Stimulated activated CD4-positive, alpha-beta T cell treated with anti-CD3 and anti-CD28 coated beads, Interleukin-2, amount 100 ng/mL, for 4 hours (primary cell): ENCODE measurements around the gene ZNF292.
"Not testable (repeated sequence)": the region's sequence is repeated elsewhere in the genome, so short reads cannot be mapped to it uniquely, and the experiment has no call there.

Experiments used
- DNase-seq: peaks from one replicate; pipeline ENCODE4 v3.0.0-alpha.2; 2020; ENCODE audit warnings: low read depth

Gene ZNF292

DNA sequence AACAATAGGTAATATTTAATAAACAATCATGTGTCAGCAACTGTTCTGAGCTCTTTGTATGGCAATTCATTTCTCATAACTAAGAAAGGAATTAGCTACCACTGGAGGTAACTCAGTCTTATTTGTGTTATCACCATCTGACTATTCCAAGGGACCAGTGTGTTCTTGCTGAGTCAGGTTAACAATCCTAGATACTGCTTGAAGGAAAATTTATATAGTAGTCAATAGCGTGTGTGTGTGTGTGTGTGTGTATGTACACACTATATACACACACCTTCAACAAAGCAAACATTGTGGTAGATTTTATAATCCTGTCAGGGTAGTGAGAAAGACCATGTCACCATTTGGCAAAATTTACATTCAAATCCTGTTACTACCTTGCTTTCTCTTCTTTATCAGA is 121.3 kb downstream of the ZNF292 start:
- DNase-seq, result no peak

DNA sequence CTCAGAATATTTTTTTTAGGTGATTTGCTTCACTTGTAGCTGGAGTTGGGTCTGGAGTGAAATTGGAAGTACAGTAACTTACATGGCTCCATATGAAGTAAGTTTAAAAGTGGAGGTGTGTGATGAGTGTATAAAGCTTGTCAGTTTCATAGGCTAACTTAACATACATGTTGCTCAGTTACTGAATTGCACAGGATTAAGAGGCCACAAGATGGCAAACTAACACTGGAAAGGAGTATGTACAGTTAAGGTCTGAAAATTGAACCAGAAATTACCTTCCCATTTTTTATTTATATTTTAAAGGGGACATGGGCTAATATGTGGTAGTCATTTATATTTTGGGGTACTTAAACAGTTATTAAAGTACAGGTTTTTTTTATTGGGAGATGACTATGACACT is 121.8 kb downstream of the ZNF292 start:
- no peak for DNase-seq

GRCh38 chr6:87279196-87279595 is 123.8 kb downstream of the ZNF292 start:
- DNase-seq, result no peak

- no peak for DNase-seq
Observed at GRCh38 chr6:87281426-87281825, 126.1 kb downstream of the ZNF292 start.

DNA sequence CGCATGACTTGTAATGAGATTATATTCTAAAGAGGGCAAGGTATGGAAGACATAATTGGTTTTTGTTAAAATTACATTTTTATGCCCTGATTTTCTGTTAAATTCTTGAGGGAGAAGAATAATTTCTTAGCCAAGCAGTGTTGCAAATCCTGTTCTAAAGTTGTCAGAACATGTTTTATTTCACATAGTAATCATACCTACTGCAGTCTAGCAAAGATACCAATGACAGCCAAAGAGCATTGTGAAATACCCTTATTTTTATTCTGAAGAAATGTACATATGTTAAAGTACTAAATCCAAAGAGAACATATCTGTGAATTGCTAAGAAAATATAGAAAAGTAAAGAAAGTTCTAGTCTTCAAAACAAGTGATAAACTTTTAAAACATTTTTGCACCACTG is 127.4 kb downstream of the ZNF292 start:
- DNase-seq, result no peak

DNA sequence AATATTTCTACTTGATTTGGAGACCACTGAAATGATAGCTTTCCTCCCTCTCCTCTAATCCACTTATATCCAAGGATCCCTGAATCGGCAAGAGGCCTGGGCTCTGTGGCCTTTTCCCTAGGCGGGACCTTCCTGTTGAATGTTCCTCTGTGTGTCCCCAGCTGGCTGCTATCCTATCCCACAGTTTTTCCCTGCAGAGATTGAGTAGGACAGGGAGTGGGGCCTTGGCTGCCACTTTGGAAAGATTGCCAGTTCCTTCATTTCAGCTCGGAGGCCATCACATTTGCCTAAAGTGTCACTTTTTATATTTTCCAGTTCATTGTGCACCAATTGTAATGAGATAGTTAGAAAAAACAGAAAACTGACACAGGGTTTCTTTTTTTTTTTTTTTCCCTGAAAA is 128.1 kb downstream of the ZNF292 start:
- no peak for DNase-seq

GRCh38 chr6:87287251-87287650 is 131.9 kb downstream of the ZNF292 start:
- no peak for DNase-seq

- DNase-seq, result no peak
Observed at GRCh38 chr6:87289571-87289970, 134.2 kb downstream of the ZNF292 start.

GRCh38 chr6:87291883-87292282 is 136.5 kb downstream of the ZNF292 start:
- no peak for DNase-seq

- no peak for DNase-seq
Observed at GRCh38 chr6:87293526-87293925, 138.2 kb downstream of the ZNF292 start.

GRCh38 chr6:87297119-87297518 is 141.8 kb downstream of the ZNF292 start:
- DNase-seq, result no peak

GRCh38 chr6:87301277-87301676 is 145.9 kb downstream of the ZNF292 start:
- not testable (repeated sequence) for DNase-seq

DNA sequence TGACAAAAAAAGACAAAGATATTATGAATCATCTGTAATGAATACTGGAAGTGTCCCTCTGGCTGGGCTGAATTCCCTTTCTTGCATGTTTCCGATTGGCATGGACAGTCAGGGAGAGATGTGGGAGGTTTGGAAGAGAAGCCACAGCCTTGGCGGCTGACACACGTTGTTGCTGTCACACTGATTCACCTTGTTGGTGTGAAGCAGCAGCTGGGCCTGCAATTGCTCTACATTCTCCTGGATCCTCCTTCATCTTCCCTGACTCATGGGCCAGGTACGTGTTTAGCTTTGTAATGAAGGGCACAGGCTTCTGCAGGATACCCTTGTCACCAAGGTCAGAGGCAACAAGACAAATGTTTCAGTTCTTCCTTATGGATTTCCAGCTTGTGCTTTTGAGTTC is 153.6 kb downstream of the ZNF292 start:
- no peak for DNase-seq

- no peak for DNase-seq
Observed at GRCh38 chr6:87312860-87313259, 157.5 kb downstream of the ZNF292 start.
